ENCODE data around the gene MLLT10.

Gene MLLT10

DNA sequence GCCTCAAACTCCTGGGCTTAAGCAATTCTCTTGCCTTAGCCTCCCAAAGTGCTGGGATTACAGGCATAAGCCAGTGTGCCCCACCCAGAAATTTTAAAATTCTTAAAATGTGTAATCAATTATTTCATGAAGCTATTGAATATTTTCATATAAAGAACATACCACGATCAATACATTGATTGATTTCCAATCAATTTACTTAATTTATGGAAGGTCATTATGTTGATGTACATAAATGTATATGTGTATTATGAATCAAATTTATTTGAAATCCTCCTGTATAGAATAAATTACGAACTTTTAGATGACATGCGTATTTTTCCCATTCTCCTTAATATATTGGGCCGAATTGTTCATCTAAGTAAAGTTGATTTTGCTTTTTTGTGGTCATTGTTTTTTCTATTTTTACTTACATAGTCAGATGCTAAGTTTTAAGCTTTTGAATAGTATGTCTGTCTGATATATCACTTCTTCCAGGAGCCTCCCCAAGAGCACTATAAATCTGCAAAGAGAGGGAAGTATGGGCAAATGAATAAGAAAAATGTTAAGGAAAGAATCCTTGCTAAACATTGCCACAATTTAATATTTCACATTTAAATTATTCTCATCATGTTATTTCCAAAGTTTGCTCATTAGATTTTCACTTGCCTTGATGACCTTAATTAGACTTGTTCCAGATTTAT lies 43.9 kb upstream of the MLLT10 start:
- DNase-seq (ENCODE audit: low spot score) (no peak), ATAC-seq (ENCODE audit: low read depth) (no peak)
- no peaks in the 10 kb centered on the region for H3K4me1 ChIP-seq (ENCODE audit: insufficient read depth, poor library complexity, severe bottlenecking)
- no peaks in the 10 kb centered on the region for H3K36me3 ChIP-seq (ENCODE audit: low read depth)
- H3K4me3 ChIP-seq (ENCODE audit: severe bottlenecking) = no peak overlapping the region
- no peaks in the 10 kb centered on the region for H3K27me3 ChIP-seq (ENCODE audit: insufficient read depth, poor library complexity, severe bottlenecking)
- TF ChIP-seq, protein P1, sequence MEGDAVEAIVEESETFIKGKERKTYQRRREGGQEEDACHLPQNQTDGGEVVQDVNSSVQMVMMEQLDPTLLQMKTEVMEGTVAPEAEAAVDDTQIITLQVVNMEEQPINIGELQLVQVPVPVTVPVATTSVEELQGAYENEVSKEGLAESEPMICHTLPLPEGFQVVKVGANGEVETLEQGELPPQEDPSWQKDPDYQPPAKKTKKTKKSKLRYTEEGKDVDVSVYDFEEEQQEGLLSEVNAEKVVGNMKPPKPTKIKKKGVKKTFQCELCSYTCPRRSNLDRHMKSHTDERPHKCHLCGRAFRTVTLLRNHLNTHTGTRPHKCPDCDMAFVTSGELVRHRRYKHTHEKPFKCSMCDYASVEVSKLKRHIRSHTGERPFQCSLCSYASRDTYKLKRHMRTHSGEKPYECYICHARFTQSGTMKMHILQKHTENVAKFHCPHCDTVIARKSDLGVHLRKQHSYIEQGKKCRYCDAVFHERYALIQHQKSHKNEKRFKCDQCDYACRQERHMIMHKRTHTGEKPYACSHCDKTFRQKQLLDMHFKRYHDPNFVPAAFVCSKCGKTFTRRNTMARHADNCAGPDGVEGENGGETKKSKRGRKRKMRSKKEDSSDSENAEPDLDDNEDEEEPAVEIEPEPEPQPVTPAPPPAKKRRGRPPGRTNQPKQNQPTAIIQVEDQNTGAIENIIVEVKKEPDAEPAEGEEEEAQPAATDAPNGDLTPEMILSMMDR (IDR thresholded peaks at IDR 0.05; ENCODE audit: poor library complexity, severe bottlenecking) = no peak
- no peaks in the 10 kb centered on the region for H3K9me3 ChIP-seq (ENCODE audit: severe bottlenecking)
- H3K27ac ChIP-seq (ENCODE audit: poor library complexity, severe bottlenecking) = no peak overlapping the region

DNA sequence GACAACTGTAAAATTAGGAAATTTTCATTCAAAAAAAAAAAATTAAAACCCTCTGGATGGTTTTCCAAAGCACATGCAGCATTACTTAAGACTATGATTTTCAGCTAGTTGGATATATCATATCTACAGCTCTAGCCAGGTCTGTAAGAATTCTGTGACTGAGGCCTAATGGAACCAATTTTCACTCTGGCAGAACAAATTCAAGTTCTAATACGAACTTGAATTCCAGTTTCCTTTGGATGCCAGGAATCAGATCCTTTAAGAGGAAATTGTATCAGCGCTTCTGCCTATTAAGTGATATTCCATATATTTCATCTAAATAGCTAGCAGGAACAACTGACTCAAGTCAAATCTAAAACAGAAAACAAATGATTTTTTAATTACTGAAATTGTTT lies 43.3 kb upstream of the MLLT10 start:
- Histone ChIP-seq H3K27ac (ENCODE audit: poor library complexity, severe bottlenecking) (no peak overlapping the region), H3K27me3 (ENCODE audit: insufficient read depth, poor library complexity, severe bottlenecking) (no peaks in the 10 kb centered on the region), H3K4me1 (ENCODE audit: insufficient read depth, poor library complexity, severe bottlenecking) (no peaks in the 10 kb centered on the region), H3K4me3 (ENCODE audit: severe bottlenecking) (no peak overlapping the region), H3K9me3 (ENCODE audit: severe bottlenecking) (no peaks in the 10 kb centered on the region), H3K36me3 (ENCODE audit: low read depth) (no peaks in the 10 kb centered on the region)
- TF ChIP-seq, protein P1 (IDR thresholded peaks at IDR 0.05; ENCODE audit: poor library complexity, severe bottlenecking) = no peak
- DNase-seq (ENCODE audit: low spot score) = no peak
- ATAC-seq (ENCODE audit: low read depth) = no peak

DNA sequence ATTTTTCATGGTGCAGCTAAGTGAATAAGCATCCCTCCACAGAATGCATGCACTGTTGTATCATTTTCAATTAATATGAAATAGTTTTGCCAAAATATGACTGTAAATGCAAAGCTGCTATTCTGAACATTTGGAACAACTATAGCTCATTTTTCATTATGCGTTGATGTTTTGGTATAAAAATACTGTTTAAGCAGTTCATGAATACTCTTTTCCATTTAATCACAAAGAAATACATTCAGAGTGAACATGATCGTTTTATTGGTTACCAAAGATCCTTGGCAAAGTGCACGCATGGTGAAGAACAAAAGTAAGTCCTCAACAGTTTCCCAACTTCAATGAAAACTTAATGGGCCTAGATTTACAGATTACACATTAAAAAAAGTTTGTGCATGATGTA lies 41.6 kb upstream of the MLLT10 start:
- TF ChIP-seq, protein P1 (IDR thresholded peaks at IDR 0.05; ENCODE audit: poor library complexity, severe bottlenecking) = no peak
- Histone ChIP-seq H3K4me3 (ENCODE audit: severe bottlenecking) (no peak overlapping the region), H3K27me3 (ENCODE audit: insufficient read depth, poor library complexity, severe bottlenecking) (no peaks in the 10 kb centered on the region), H3K36me3 (ENCODE audit: low read depth) (no peaks in the 10 kb centered on the region), H3K4me1 (ENCODE audit: insufficient read depth, poor library complexity, severe bottlenecking) (no peaks in the 10 kb centered on the region), H3K9me3 (ENCODE audit: severe bottlenecking) (no peaks in the 10 kb centered on the region), H3K27ac (ENCODE audit: poor library complexity, severe bottlenecking) (no peak overlapping the region)
- ATAC-seq (ENCODE audit: low read depth) = no peak
- DNase-seq (ENCODE audit: low spot score) = no peak

DNA sequence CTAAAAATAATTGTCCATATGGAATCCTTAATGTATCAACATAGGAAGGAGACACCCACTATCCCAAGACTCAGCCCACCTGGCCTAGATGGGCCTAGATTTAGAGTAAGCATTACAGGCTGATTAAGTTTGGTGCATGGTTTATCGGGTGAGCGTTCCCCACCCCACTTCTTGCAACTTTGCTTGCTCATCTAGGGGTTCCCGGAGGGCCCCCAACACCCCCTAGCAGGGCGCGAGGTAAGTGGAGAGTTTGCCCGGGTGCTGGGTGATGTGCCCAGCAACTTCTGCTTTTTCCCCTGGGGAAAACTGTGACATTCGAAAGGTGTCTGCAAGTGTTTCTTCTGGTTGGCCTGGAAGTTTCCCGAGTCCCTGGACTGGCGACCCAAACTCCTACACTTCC lies 40.2 kb upstream of the MLLT10 start:
- Histone ChIP-seq H3K36me3 (ENCODE audit: low read depth) (no peaks in the 10 kb centered on the region), H3K4me3 (ENCODE audit: severe bottlenecking) (no peak overlapping the region), H3K27ac (ENCODE audit: poor library complexity, severe bottlenecking) (no peak overlapping the region), H3K4me1 (ENCODE audit: insufficient read depth, poor library complexity, severe bottlenecking) (peaks cover 3% of the 10 kb centered on the region), H3K9me3 (ENCODE audit: severe bottlenecking) (no peaks in the 10 kb centered on the region), H3K27me3 (ENCODE audit: insufficient read depth, poor library complexity, severe bottlenecking) (no peaks in the 10 kb centered on the region)
- ATAC-seq (ENCODE audit: low read depth) = no peak
- TF ChIP-seq, protein P1 (IDR thresholded peaks at IDR 0.05; ENCODE audit: poor library complexity, severe bottlenecking) = no peak
- DNase-seq (ENCODE audit: low spot score) = no peak

Data from RWPE2 (cell line).